Measurements from ENCODE around the gene RCAN1. TPM values are rescaled to one million over a fixed set of nuclear protein-coding genes. Genes with fewer than 3 reads are reported as not detected.

RCAN1 gene
- total and polyA plus RNA-seq, 7 donors = 24.9 to 94.9 (median 38.4) TPM

- WGBS, 3 donors = 89 to 97% (median 97%) methylated on average over 7 of the region's 7 CpGs
- no peak for ATAC-seq
- intact Hi-C loops (cut with DNase I) = no loop called here
- no peak for DNase-seq
- Histone ChIP-seq H3K4me1 (peaks cover under 1% of the 10 kb centered on the region), H3K4me3 (no peak overlapping the region), H3K27me3 (ENCODE audit: insufficient read depth in 3 of 3, low read length in 2 of 3) (no peaks in the 10 kb centered on the region), H3K9me3 (no peaks in the 10 kb centered on the region), H3K27ac (no peak overlapping the region), H3K36me3 (ENCODE audit: insufficient read depth in 1 of 2, low read depth in 1 of 2) (peaks cover 0 to 66% of the 10 kb centered on the region in 2 donors)
- TF ChIP-seq CTCF (IDR thresholded peaks at IDR 0.05) = no peak
Observed at GRCh38 chr21:34521561-34521960, 93.4 kb downstream of the RCAN1 start.

- Histone ChIP-seq H3K36me3 (ENCODE audit: insufficient read depth in 1 of 2, low read depth in 1 of 2) (peaks cover 0 to 67% of the 10 kb centered on the region in 2 donors), H3K4me1 (no peaks in the 10 kb centered on the region), H3K9me3 (no peaks in the 10 kb centered on the region), H3K4me3 (no peak overlapping the region), H3K27ac (no peak overlapping the region), H3K27me3 (ENCODE audit: insufficient read depth in 3 of 3, low read length in 2 of 3) (no peaks in the 10 kb centered on the region)
- intact Hi-C loops (cut with DNase I) = no loop called here
- ATAC-seq = no peak
- DNase-seq = no peak
- 91 to 95% (median 92%) methylated on average over 20 of the region's 20 CpGs for WGBS, 3 donors
- TF ChIP-seq CTCF (IDR thresholded peaks at IDR 0.05) = no peak
Observed at GRCh38 chr21:34520764-34521508, 94.0 kb downstream of the RCAN1 start.

- no peak for TF ChIP-seq CTCF (IDR thresholded peaks at IDR 0.05)
- no peaks in the 10 kb centered on the region for H3K27me3 ChIP-seq (ENCODE audit: insufficient read depth in 3 of 3, low read length in 2 of 3)
- no peak overlapping the region for H3K27ac ChIP-seq
- DNase-seq (no peak), ATAC-seq (no peak)
- H3K4me3 ChIP-seq = no peak overlapping the region
- no peaks in the 10 kb centered on the region for H3K9me3 ChIP-seq
- intact Hi-C loops (cut with DNase I) = no loop called here
- 81 to 90% (median 84%) methylated on average over 6 of the region's 6 CpGs for WGBS, 3 donors
- peaks cover 0 to 67% of the 10 kb centered on the region in 2 donors for H3K36me3 ChIP-seq (ENCODE audit: insufficient read depth in 1 of 2, low read depth in 1 of 2)
- no peaks in the 10 kb centered on the region for H3K4me1 ChIP-seq
Observed at GRCh38 chr21:34520281-34520680, 94.6 kb downstream of the RCAN1 start.

GRCh38 chr21:34519694-34520093 lies 95.2 kb downstream of the RCAN1 start:
- Histone ChIP-seq H3K27me3 (ENCODE audit: insufficient read depth in 3 of 3, low read length in 2 of 3) (no peaks in the 10 kb centered on the region), H3K4me3 (no peak overlapping the region), H3K27ac (no peak overlapping the region), H3K36me3 (ENCODE audit: insufficient read depth in 1 of 2, low read depth in 1 of 2) (peaks cover 0 to 67% of the 10 kb centered on the region in 2 donors), H3K4me1 (no peaks in the 10 kb centered on the region), H3K9me3 (no peaks in the 10 kb centered on the region)
- DNase-seq = no peak
- no peak for TF ChIP-seq CTCF (IDR thresholded peaks at IDR 0.05)
- 92 to 95% (median 95%) methylated on average over 8 of the region's 8 CpGs for WGBS, 3 donors
- ATAC-seq = no peak
- intact Hi-C loops (cut with DNase I) = no loop called here

GRCh38 chr21:34519016-34519415 lies 95.9 kb downstream of the RCAN1 start:
- TF ChIP-seq CTCF (IDR thresholded peaks at IDR 0.05) = no peak
- intact Hi-C loops (cut with DNase I) = no loop called here
- no peak for ATAC-seq
- no peak overlapping the region for H3K4me3 ChIP-seq
- WGBS, 3 donors = 89 to 95% (median 89%) methylated on average over 4 of the region's 4 CpGs
- peaks cover 0 to 67% of the 10 kb centered on the region in 2 donors for H3K36me3 ChIP-seq (ENCODE audit: insufficient read depth in 1 of 2, low read depth in 1 of 2)
- no peaks in the 10 kb centered on the region for H3K4me1 ChIP-seq
- H3K27ac ChIP-seq = no peak overlapping the region
- no peak for DNase-seq
- H3K27me3 ChIP-seq (ENCODE audit: insufficient read depth in 3 of 3, low read length in 2 of 3) = no peaks in the 10 kb centered on the region
- no peaks in the 10 kb centered on the region for H3K9me3 ChIP-seq
